Stimulated activated CD4-positive, alpha-beta T cell treated with anti-CD3 and anti-CD28 coated beads, Interleukin-12 subunit alpha, Interleukin-12 subunit beta, amount 100 ng/mL, for 48 hours (primary cell): ENCODE results near the gene LCE5A.
"Not testable (repeated sequence)": the region's sequence is repeated elsewhere in the genome, so short reads cannot be mapped to it uniquely, and the experiment has no call there.

Source experiments
- DNase-seq, 3 donors: peaks; one replicate each; pipeline ENCODE4 v3.0.0-alpha.2; 2020; ENCODE audit warnings: low read depth in 2 of 3, low spot score in 1 of 3

Gene LCE5A

DNA sequence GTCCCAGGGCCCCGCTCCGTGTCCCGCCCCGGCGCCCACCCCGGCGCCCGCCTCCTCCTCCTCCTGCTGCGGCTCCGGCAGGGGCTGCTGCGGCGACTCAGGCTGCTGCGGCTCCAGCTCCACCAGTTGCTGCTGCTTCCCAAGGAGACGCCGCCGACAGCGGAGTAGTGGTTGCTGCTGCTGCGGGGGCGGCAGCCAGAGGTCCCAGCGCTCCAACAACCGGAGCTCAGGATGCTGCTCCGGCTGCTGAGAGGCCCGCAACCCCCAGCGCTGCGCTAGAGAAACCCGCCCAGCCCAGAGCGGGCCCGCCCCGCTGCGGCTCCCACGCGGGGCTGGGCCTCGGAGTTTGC is 4.8 kb downstream of the LCE5A start:
- DNase-seq: no peak

DNA sequence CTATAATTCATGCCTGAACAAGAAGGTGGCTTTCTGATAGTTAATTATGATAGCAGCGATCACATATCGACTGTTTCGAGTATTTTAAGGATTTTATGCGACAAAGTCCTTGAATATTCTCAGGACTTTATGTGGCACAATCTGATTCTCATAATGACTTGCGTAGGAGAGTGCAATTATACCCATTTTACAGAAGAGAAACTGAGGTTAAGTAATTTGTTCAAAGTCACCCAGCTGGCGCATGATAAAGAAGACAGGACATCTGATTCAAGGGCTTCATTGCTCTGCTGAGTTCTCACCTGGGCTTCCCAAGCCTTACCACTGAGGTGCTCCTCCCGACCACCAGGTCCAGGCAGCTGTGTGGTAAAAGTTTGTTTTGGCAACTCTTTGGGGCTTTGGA is 5.5 kb downstream of the LCE5A start:
- no peak for DNase-seq

DNA sequence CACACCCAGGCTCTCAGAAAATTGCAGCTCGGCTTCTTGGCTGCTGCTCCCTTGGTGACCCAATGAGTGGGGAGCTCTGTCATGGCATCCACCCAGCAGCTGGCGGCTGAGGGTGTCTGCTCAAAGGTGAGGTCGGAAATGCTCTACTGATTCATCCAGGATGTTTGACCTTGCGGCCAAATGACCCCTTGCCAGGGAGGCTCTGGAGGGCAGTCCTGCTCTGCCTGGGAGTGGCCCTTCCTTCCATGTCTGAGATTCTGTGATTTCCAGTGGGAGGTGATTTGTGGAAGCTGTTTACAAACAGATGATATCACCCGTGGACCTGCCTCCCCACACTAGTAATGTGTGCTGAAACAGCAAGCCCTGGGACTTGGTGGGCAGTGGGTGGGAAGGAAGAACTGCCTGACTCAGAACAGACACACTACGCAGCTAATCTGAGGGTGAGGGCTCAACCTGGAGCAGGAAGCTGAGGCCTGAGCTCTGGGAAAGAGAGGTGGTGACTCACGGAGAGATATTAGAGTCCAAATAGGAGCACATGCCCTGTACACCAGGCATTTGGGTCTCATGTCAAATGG is 6.7 kb downstream of the LCE5A start:
- no peak for DNase-seq

DNA sequence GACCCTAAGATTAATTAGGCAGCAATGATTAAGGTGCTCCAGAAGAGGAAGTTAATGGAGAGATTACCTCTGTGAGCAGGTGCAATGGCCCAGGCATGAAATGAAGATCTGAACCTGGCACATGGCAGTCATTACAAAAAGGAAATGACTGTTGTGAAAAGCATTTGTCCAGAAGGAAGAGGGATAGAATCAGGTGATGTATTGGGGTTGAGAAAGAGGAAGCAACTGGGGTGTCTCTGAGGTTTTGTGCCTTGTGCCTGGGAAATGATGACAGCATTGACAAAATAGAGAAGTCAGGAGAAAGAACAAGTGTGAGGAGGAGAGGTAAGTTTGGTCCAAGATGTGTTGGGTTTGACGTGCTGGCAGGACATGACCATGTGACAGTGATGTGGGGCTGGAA is 9.2 kb downstream of the LCE5A start:
- DNase-seq: no peak

DNA sequence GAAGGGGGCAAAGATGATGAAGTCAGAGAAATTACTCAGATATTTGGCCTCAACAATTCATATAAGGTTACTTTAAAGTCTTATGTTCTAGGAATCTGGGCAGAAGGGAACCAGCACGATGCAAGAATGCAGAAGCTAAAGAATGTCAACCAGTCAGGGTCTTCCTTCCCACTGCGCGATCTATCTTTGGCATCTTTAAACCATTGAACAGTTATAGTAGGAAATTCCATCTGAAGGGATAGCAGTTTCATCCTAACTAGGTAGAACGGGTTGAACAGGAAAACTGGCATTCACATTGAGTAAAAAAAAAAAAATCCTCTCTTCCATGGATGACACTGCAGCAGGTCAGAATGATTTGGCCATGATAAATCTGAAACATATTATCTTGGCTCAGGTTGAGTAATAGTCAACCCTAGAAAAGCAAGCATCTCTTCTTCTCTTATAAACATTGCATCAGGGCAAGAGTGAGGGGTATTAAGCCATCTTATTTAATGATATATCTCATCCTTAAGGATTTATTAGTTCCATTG is 10.0 kb downstream of the LCE5A start:
- DNase-seq: no peak

DNA sequence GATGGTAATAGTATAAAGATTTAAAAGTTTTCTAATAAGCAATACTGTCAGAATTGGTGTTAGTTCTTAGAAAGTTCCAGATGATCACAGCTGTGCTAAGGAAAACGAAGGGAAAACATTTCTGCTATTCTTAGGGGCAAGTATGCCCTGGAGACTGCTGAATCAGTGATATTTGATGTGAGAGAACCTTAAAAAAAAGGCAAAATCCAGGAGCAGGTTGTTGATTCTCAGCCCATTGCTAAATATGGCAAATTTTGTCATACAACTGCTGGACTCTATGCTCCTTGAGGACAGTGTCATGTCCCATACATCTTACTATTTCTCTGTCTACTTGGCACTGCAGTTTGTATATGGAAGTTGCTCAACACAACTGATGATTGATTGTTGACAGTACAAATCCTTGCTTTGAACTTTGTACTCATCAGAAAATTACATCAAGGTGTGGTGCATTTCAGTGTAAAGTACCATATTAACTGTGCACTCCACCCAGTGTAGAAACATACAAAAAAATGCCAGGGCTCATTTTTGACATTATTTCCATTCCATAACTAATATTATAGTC is 14.6 kb downstream of the LCE5A start:
- no peak for DNase-seq

DNA sequence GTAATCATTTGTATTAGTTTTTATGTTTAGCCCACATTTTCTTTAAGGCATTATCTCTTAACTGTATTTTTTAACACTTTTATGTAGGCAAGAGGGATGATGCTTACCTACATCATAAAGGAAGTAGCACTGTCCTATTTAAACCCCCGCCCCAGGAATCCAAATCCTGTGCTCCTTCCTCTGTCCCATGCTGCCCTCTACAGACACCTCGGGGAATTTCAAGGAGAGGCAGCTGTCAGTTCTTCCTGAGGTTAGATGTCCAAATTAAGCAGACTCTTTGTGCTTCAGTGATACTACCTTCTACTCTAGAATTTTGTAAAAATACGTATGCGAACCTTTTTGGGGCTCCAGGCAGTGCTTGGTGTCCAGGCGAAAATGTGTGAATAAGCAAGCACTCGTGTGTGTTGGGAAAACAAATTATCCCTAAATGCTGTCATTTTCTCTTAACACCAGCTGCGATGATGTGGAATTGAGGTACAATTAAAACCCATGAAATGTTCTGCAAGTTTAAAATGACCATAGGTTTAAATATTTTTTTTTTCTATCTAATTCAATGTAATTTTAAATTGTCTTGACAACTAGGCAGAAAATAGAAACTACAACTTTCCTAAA is 22.8 kb downstream of the LCE5A start:
- DNase-seq: peak in 2 of 3 donors; percentile 23 to 44

DNA sequence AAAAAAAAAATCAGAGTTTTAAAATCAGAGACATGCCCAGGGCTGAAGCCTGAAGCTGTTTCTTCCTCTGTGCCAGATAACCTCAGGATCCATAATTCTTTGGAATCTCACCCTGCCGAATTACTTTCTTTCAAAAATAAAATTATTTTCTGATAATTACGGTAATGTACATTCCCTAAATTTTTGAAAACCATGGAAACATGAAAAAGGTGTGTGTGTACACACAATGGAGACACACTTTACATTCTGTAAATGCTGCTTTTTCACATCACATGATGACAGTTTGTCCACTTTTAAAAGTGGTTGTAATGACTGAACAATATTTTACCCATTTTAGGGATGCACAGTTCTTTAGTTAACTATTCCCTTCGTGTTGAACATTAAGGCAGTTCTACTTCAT is 25.2 kb downstream of the LCE5A start:
- DNase-seq: no peak

DNA sequence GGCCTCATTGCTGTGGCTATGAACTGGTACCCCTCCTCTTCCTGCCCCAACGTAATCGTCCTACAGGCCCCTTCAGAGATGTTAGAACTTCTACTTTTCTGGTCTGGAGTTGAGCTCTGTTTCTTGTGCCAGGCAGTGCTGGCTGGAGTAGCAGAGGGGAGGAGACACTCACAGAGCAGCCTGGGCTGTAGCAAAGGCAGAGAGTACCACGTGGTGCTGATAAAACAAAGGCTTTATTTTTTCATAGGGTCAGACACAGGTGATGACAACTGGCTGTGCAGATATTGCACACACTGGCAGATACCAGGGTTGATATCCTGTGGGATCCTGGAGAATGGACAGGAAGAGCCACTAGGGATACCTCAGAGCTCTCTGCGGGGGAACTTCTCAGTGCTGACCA is 26.9 kb downstream of the LCE5A start:
- DNase-seq: no peak

DNA sequence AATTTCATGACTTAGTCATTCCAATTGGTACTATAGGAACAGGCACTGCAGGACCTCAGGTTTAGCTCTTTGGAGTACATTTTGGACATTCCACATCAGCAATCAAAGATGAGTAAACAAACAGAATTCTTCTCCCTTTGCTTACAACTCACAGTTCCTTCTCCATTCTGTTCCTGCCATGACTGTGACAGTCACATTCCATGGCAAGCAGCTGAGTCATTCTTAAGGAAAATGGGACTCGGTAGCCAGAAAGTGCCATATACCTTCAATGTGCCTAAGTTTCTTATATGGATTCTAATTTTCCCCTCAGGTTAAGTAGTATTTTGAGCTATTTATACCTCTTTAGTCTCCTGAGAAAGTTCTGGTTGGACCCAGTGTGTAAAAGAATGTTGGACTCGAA is 29.3 kb downstream of the LCE5A start:
- no peak for DNase-seq

DNA sequence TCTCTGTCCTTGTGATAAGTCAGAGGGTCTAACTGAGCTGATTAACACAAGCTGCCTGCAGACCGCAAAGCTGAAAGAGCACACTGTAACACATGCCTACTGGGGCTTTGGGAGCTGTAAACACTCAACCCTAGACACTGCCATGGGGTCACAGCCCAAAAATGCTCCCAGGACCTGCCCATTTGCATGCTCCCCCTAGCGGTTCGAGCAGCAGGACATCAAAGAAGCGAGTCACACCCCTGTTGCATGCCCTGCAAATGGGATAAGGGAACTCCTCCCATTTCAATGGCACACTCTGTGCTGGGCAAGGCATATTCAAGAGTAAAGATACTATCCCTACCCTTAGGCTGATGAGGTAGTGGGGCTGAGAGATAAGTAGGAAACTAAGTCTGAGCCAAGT is 33.2 kb downstream of the LCE5A start:
- DNase-seq: no peak

DNA sequence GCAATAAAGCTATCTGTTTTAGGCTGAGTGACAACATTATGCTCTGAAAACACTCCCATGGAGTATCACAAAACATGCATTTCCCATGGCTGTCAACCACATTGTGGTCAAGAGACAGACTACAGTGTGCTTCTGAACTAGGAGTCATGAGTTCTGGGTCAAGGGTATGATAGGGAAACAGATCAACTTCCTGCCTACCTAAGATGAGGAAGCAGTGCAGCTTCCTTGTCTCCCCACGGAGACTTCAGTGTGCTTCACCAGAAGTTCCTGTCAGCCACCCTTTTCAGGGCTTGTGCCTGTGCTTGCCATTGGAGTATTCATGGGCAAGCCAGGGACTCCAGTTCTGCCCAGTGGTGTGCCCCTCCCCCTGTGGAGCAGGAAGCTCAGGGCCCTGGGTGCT is 36.1 kb downstream of the LCE5A start:
- DNase-seq: no peak

DNA sequence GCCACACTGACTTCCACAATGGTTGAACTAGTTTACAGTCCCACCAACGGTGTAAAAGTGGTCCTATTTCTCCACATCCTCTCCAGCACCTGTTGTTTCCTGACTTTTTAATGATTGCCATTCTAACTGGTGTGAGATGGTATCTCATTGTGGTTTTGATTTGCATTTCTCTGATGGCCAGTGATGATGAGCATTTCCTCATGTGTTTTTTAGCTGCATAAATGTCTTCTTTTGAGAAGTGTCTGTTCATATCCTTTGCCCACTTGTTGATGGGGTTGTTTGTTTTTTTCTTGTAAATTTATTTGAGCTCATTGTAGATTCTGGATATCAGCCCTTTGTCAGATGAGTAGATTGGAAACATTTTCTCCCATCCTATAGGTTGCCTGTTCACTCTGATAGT is 37.8 kb downstream of the LCE5A start:
- not testable (repeated sequence) for DNase-seq
